ENCODE measurements around the gene APOL3. TPM values are rescaled to one million over a fixed set of nuclear protein-coding genes. Genes with fewer than 3 reads are reported as not detected.
A peak's percentile ranks its signal among the peaks of the same experiment; 100 is the strongest.
"Not testable (repeated sequence)": the region's sequence is repeated elsewhere in the genome, so short reads cannot be mapped to it uniquely, and the experiment has no call there.

The APOL3 gene
- polyA plus RNA-seq, 1 donor from 2014 or later: not detected

DNA sequence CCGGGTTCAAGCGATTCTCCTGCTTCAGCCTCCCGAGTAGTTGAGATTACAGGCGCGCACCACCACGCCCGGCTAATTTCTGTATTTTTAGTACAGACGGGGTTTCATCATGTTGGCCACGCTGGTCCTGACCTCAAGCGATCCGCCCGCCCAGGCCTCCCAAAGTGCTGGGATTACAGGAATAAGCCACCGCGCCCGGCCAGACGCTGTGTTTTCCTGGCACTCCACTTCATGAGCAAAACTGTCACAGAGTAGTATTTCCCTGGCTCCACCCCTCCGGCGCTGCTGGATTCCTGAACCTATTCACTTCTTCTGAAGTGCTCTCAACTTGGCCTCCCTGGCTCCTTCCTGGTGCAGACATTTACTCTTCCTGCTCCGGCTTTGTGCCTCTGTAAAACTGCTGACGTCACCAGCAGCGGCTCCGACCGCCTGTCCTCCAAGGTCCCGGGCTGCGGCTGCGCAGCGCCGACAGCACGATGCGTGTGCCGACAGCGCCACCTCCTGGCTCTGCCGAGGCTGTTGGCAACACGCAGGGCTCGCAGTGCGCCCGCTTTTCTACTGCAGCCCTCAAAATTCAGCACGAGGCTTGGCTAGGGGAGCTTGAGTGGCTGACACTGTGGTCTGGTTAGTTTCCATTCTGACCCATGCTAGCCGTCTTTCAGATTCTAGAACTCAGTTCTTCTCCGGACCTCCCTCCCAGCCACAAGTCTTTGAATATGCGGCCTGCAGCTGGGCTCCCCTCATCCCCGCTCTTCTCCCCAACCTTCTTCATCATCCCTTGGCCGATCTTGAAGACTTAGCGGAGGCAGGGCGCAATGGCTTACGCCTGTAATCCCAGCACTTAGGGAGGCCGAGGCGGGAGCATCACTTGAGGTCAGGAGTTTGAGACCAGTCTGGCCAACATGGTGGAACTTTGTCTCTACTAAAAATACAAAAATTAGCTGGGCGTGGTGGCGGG is 36.6 kb downstream of the APOL3 start:
- H3K4me3 ChIP-seq (ENCODE audit: low read length): peak overlapping the region; percentile 46
- H3K27ac ChIP-seq (ENCODE audit: low read length): peak overlapping the region; percentile 13

DNA sequence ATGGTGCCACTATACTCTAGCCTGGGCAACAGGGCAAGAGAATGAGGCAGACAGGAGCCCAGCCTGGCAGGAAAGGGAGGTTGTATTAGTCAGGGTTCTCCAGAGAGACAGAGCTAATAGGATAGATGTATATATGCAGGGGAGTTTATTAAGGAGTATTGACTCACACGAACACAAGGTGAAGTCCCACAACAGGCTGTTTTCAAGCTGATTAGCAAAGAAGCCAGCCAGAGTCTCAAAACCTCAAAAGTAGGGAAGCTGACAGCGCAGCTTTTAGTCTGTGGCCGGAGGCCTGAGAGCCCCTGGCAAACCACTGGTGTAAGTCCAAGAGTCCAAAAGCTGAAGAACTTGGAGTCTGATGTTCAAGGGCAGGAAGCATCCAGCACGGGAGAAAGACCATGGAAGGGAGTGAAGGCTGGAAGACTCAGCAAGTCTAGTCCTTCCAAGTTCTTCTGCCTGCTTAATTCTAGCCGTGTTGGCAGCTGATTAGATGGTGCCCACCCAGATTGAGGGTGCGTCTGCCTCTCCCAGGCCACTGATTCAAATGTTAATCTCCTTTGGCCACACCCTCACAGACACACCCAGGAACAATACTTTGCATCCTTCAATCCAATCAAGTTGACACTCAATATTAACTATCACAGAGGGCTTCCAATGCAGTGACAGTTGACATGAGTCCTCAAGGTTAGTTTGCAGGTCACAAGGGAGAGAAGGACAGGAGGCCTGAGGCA is 39.8 kb downstream of the APOL3 start:
- not testable (repeated sequence) for H3K79me2 ChIP-seq (replicated peaks; ENCODE audit: insufficient read depth, low read length); H3K27me3 ChIP-seq (ENCODE audit: insufficient read depth, low read depth, low read length); H3K9me2 ChIP-seq (ENCODE audit: insufficient read depth, low read length); H3K4me3 ChIP-seq (ENCODE audit: low read length); H3K9ac ChIP-seq (ENCODE audit: low read length); H4K20me1 ChIP-seq (ENCODE audit: insufficient read depth); H3K9me3 ChIP-seq (ENCODE audit: low read length); H2AFZ ChIP-seq (ENCODE audit: low read depth, low read length); H3F3A ChIP-seq (ENCODE audit: insufficient read depth, low read length, poor library complexity, severe bottlenecking); H3K36me3 ChIP-seq (ENCODE audit: insufficient read depth, low read length); H3K4me2 ChIP-seq (ENCODE audit: low read length)
- peak overlapping the region; percentile 40 for H3K27ac ChIP-seq (ENCODE audit: low read length)

More for the DNA sequence above, 36.6 kb downstream of the APOL3 start:
- Histone ChIP-seq H2AFZ (ENCODE audit: low read depth, low read length) (peak overlapping the region; percentile 46), H3K9me3 (ENCODE audit: low read length) (no peaks in the 10 kb centered on the region), H3K27me3 (ENCODE audit: insufficient read depth, low read depth, low read length) (peaks cover 9% of the 10 kb centered on the region), H3K36me3 (ENCODE audit: insufficient read depth, low read length) (no peaks in the 10 kb centered on the region), H3K9me2 (ENCODE audit: insufficient read depth, low read length) (no peaks in the 10 kb centered on the region), H3K4me2 (ENCODE audit: low read length) (no peak overlapping the region), H3F3A (ENCODE audit: insufficient read depth, low read length, poor library complexity, severe bottlenecking) (no peaks in the 10 kb centered on the region), H4K20me1 (ENCODE audit: insufficient read depth) (no peaks in the 10 kb centered on the region), H3K9ac (ENCODE audit: low read length) (peak overlapping the region; percentile 44), H3K79me2 (replicated peaks; ENCODE audit: insufficient read depth, low read length) (no peaks in the 10 kb centered on the region)
- TF ChIP-seq CTCF (IDR thresholded peaks at IDR 0.05; ENCODE audit: poor library complexity, severe bottlenecking): peak; percentile 100
- peak; percentile 45 for TF ChIP-seq MXI1 (conservative IDR thresholded peaks at IDR 0.05; ENCODE audit: poor library complexity, severe bottlenecking)
- TF ChIP-seq POLR2AphosphoS5 (IDR thresholded peaks at IDR 0.05): peak; percentile 62
- TF ChIP-seq, protein P1, sequence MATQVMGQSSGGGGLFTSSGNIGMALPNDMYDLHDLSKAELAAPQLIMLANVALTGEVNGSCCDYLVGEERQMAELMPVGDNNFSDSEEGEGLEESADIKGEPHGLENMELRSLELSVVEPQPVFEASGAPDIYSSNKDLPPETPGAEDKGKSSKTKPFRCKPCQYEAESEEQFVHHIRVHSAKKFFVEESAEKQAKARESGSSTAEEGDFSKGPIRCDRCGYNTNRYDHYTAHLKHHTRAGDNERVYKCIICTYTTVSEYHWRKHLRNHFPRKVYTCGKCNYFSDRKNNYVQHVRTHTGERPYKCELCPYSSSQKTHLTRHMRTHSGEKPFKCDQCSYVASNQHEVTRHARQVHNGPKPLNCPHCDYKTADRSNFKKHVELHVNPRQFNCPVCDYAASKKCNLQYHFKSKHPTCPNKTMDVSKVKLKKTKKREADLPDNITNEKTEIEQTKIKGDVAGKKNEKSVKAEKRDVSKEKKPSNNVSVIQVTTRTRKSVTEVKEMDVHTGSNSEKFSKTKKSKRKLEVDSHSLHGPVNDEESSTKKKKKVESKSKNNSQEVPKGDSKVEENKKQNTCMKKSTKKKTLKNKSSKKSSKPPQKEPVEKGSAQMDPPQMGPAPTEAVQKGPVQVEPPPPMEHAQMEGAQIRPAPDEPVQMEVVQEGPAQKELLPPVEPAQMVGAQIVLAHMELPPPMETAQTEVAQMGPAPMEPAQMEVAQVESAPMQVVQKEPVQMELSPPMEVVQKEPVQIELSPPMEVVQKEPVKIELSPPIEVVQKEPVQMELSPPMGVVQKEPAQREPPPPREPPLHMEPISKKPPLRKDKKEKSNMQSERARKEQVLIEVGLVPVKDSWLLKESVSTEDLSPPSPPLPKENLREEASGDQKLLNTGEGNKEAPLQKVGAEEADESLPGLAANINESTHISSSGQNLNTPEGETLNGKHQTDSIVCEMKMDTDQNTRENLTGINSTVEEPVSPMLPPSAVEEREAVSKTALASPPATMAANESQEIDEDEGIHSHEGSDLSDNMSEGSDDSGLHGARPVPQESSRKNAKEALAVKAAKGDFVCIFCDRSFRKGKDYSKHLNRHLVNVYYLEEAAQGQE (IDR thresholded peaks at IDR 0.05; ENCODE audit: borderline replicate concordance): peak; percentile 79
- TF ChIP-seq TAF1 (IDR thresholded peaks at IDR 0.05; ENCODE audit: low read depth): peak; percentile 79
- peak; percentile 39 for TF ChIP-seq EP300 (conservative IDR thresholded peaks at IDR 0.05; ENCODE audit: poor library complexity, severe bottlenecking)
- TF ChIP-seq EZH2 (IDR thresholded peaks at IDR 0.05; ENCODE audit: borderline replicate concordance, insufficient read depth, low read length, poor library complexity, severe bottlenecking): no peak
- peak; percentile 100 for TF ChIP-seq RAD21 (conservative IDR thresholded peaks at IDR 0.05)
- TF ChIP-seq SMC3 (conservative IDR thresholded peaks at IDR 0.05; ENCODE audit: poor library complexity): peak; percentile 100
